ENCODE results near the gene CLCF1. TPM values are rescaled to one million over a fixed set of nuclear protein-coding genes. Genes with fewer than 3 reads are reported as not detected.
A peak's percentile ranks its signal among the peaks of the same experiment; 100 is the strongest.
"Not testable (repeated sequence)": the region's sequence is repeated elsewhere in the genome, so short reads cannot be mapped to it uniquely, and the experiment has no call there.

The CLCF1 gene
- total and polyA plus RNA-seq, 10 of the 15 experiments (the other 5 are each of a cell fraction or from before 2014, with no cell fraction given), result 0.16 to 2.1 (median 0.63) TPM; not detected in 1

- not testable (repeated sequence) for FAIRE-seq, ATAC-seq
- CTCF ChIA-PET, result interaction anchor here (1.0 to 5.0 kb wide), 15 partner anchors 11 to 179 kb away, joined by 3 to 53 read pairs (median 7); partner anchors contain the start of genes AIP, PITPNM1, PTPRCAP and RAD9A
Observed at GRCh38 chr11:67403085-67403484, 29.7 kb upstream of the CLCF1 start.

DNA sequence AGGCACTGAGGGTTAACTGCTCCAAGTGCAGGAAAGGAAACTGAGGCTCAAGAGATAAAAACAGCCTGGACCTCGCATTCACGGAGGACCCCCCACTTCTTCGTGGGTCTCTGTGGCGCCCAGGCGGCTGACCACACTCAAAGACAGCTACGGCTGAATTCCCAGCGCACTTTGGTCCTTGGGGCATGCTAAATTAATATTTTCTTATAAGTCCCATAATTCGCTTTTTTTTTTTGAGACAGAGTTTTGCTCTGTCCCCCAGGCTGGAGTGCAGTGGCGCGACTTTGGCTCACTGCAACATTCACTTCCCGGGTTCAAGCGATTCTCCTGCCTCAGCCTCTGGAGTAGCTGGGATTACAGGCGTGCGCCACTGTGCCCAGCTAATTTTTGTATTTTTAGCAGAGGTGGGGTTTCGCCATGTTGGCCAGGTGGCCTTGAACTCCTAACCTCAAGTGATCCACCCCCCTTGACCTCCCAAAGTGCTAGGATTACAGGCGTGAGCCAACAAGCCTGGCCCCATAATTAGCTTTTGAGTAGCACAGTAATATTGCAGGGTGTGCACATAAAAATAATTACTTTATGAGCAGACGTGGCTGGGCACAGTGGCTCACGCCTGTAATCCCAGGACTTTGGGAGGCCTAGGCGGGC lies 28.9 kb upstream of the CLCF1 start:
- peaks cover 19 to 24% of the 10 kb centered on the region in 2 experiments for H3K36me3 ChIP-seq (ENCODE audit: control insufficient read depth in 2 of 2, insufficient read depth in 2 of 2, low read length in 1 of 2)
- POLR2A ChIA-PET, result interaction anchor here (0.6 to 7.3 kb wide), 23 partner anchors 10 to 227 kb away, joined by 3 to 112 read pairs (median 10); partner anchors contain the start of genes AIP, CLCF1, CORO1B and NUDT8
- peak overlapping the region; percentile 54; the same call in 1 of the 2 replicates for H3K4me3 ChIP-seq
- in situ Hi-C loops (cut with MboI); FAIRE-seq; DNase-seq (ENCODE audit: low read depth, low spot score); H3K27me3 ChIP-seq (replicated peaks in 1 of 2; ENCODE audit: control insufficient read depth in 2 of 2, insufficient read depth in 2 of 2, low read length in 1 of 2); ATAC-seq; H4K20me1 ChIP-seq (ENCODE audit: control insufficient read depth, insufficient read depth); H3K9me3 ChIP-seq (replicated peaks; ENCODE audit: control insufficient read depth, insufficient read depth, low read length): not testable (repeated sequence)
- CTCF ChIA-PET, result interaction anchor here (0.6 to 5.0 kb wide), 27 partner anchors 10 to 186 kb away, joined by 3 to 53 read pairs (median 6); partner anchors contain the start of genes AIP, PITPNM1, PTPRCAP and RAD9A
- WGBS (ENCODE audit: insufficient coverage, insufficient replicate concordance, low lambda C conversion rate, missing lambda C conversion rate), result 33% methylated on average over 19 of the region's 19 CpGs
- RAD21 ChIA-PET (ENCODE audit: unreplicated experiment), result interaction anchor here (0.9 to 6.4 kb wide), 28 partner anchors 10 to 226 kb away, joined by 3 to 112 read pairs (median 5); partner anchors contain the start of genes AIP, ANKRD13D, CORO1B and PITPNM1
- peak overlapping the region; percentile 80 for H3K9ac ChIP-seq (ENCODE audit: control insufficient read depth, insufficient read depth, low read length)
- H3K4me2 ChIP-seq (ENCODE audit: control insufficient read depth, insufficient read depth), result peak overlapping the region; percentile 69
- TSS peak; percentile 81 for BruUV-seq (replicated peaks)
- peak overlapping the region; percentile 79 for H2AFZ ChIP-seq (ENCODE audit: control insufficient read depth, low read depth, low read length)
- SMC1A ChIA-PET (ENCODE audit: uncharacterized antibody, unreplicated experiment), result interaction anchor here (0.6 to 5.7 kb wide), 15 partner anchors 10 to 147 kb away, joined by 3 to 46 read pairs (median 5); partner anchors contain the start of genes PITPNM1, POLD4, PTPRCAP and RAD9A
- peaks cover 54% of the 10 kb centered on the region for H3K4me1 ChIP-seq (ENCODE audit: control insufficient read depth, insufficient read depth, low read length)
- intact Hi-C loops (cut with micrococcal nuclease; ENCODE audit: unreplicated experiment), result loop anchor here (2.0 to 5.0 kb wide), 2 partner anchors 35 to 80 kb away; partner anchors contain the start of genes AIP and PTPRCAP
- H3K27ac ChIP-seq (ENCODE audit: control insufficient read depth, insufficient read depth), result peak overlapping the region; percentile 99
- peaks cover 57% of the 10 kb centered on the region for H3K79me2 ChIP-seq (ENCODE audit: control insufficient read depth, insufficient read depth, low read length)
- TF ChIP-seq, protein P1, sequence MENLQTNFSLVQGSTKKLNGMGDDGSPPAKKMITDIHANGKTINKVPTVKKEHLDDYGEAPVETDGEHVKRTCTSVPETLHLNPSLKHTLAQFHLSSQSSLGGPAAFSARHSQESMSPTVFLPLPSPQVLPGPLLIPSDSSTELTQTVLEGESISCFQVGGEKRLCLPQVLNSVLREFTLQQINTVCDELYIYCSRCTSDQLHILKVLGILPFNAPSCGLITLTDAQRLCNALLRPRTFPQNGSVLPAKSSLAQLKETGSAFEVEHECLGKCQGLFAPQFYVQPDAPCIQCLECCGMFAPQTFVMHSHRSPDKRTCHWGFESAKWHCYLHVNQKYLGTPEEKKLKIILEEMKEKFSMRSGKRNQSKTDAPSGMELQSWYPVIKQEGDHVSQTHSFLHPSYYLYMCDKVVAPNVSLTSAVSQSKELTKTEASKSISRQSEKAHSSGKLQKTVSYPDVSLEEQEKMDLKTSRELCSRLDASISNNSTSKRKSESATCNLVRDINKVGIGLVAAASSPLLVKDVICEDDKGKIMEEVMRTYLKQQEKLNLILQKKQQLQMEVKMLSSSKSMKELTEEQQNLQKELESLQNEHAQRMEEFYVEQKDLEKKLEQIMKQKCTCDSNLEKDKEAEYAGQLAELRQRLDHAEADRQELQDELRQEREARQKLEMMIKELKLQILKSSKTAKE (IDR thresholded peaks at IDR 0.05; ENCODE audit: low read depth, poor library complexity, severe bottlenecking), result peak; percentile 35
- peak; percentile 46; the same call in 1 of the 2 replicates for TF ChIP-seq NBN (IDR thresholded peaks at IDR 0.05)
- TF ChIP-seq MTA2 (IDR thresholded peaks at IDR 0.05; ENCODE audit: low read depth), result 0 out of 2 replicates have a peak, but pooled peaks have one; percentile 44
- peak; percentile 12 to 42; a peak in 1 of 4 replicates for TF ChIP-seq IKZF2 (IDR thresholded peaks at IDR 0.05)
- peak; percentile 68 for TF ChIP-seq SMAD1 (IDR thresholded peaks at IDR 0.05; ENCODE audit: low read depth, partially characterized antibody)
- 0 out of 2 replicates have a peak, but pooled peaks have one; percentile 26 for TF ChIP-seq ZBTB40 (IDR thresholded peaks at IDR 0.05; ENCODE audit: borderline replicate concordance)

More at GRCh38 chr11:67403085-67403484, 29.7 kb upstream of the CLCF1 start:
- RAD21 ChIA-PET (ENCODE audit: unreplicated experiment), result interaction anchor here (1.0 to 6.4 kb wide), 15 partner anchors 15 to 182 kb away, joined by 3 to 112 read pairs (median 4); partner anchors contain the start of genes AIP, CDK2AP2, CORO1B and GSTP1
- BruUV-seq (replicated peaks); H3K27me3 ChIP-seq (replicated peaks in 1 of 2; ENCODE audit: control insufficient read depth in 2 of 2, insufficient read depth in 2 of 2, low read length in 1 of 2); DNase-seq (ENCODE audit: low read depth, low spot score); H3K9me3 ChIP-seq (replicated peaks; ENCODE audit: control insufficient read depth, insufficient read depth, low read length); H2AFZ ChIP-seq (ENCODE audit: control insufficient read depth, low read depth, low read length); H4K20me1 ChIP-seq (ENCODE audit: control insufficient read depth, insufficient read depth); in situ Hi-C loops (cut with MboI): not testable (repeated sequence)
- Histone ChIP-seq H3K9ac (ENCODE audit: control insufficient read depth, insufficient read depth, low read length) (peak overlapping the region; percentile 91; the same call in 1 of the 2 replicates), H3K36me3 (ENCODE audit: control insufficient read depth in 2 of 2, insufficient read depth in 2 of 2, low read length in 1 of 2) (peaks cover 14 to 19% of the 10 kb centered on the region in 2 experiments), H3K4me3 (peak overlapping the region; percentile 82), H3K4me2 (ENCODE audit: control insufficient read depth, insufficient read depth) (peak overlapping the region; percentile 69), H3K4me1 (ENCODE audit: control insufficient read depth, insufficient read depth, low read length) (peaks cover 58% of the 10 kb centered on the region), H3K79me2 (ENCODE audit: control insufficient read depth, insufficient read depth, low read length) (peaks cover 57% of the 10 kb centered on the region), H3K27ac (ENCODE audit: control insufficient read depth, insufficient read depth) (peak overlapping the region; percentile 99)
- intact Hi-C loops (cut with micrococcal nuclease; ENCODE audit: unreplicated experiment), result loop anchor here (1.0 to 5.0 kb wide), 3 partner anchors 34 to 80 kb away; partner anchors contain the start of genes AIP and PTPRCAP
- 79% methylated on average over 9 of the region's 9 CpGs for WGBS (ENCODE audit: insufficient coverage, insufficient replicate concordance, low lambda C conversion rate, missing lambda C conversion rate)
- POLR2A ChIA-PET, result interaction anchor here (0.6 to 7.3 kb wide), 17 partner anchors 9 to 163 kb away, joined by 3 to 112 read pairs (median 28); partner anchors contain the start of genes AIP, POLD4, PTPRCAP and RAD9A
- SMC1A ChIA-PET (ENCODE audit: uncharacterized antibody, unreplicated experiment), result interaction anchor here (1.1 to 5.7 kb wide), 8 partner anchors 10 to 83 kb away, joined by 4 to 46 read pairs (median 6); partner anchors contain the start of genes POLD4, PTPRCAP, RPS6KB2 and TMEM134
